H9 (cell line): ENCODE measurements around the gene PRR36. TPM values are rescaled to one million over a fixed set of nuclear protein-coding genes. Genes with fewer than 3 reads are reported as not detected.

Experiments
- DNase-seq: peaks from one replicate; pipeline ENCODE4 v3.0.0-alpha.2; 2017
- H2AFZ ChIP-seq: one replicate; pipeline ENCODE4 v1.6.1; 2013; ENCODE audit warnings: mild to moderate bottlenecking, low read length, control low read depth, moderate library complexity
- H2AK5ac ChIP-seq: 2 replicates; pipeline ENCODE4 v1.6.1; 2013; ENCODE audit warnings: low read length, control low read depth, mixed read lengths; ENCODE audit not compliant: insufficient read length
- H2BK120ac ChIP-seq: one replicate; pipeline ENCODE4 v1.6.1; 2013; ENCODE audit warnings: low read depth, mild to moderate bottlenecking, low read length, control low read depth, inconsistent platforms; ENCODE audit not compliant: poor library complexity, severe bottlenecking
- H2BK12ac ChIP-seq: 2 replicates; pipeline ENCODE4 v1.6.1; 2013; ENCODE audit warnings: low read length, control low read depth, mixed read lengths, low read depth; ENCODE audit not compliant: insufficient read length
- H2BK15ac ChIP-seq: 2 replicates; pipeline ENCODE4 v1.6.1; 2013; ENCODE audit warnings: low read depth, low read length, control low read depth
- H2BK20ac ChIP-seq: one replicate; pipeline ENCODE4 v1.6.1; 2013; ENCODE audit warnings: low read depth, mild to moderate bottlenecking, low read length, control low read depth, inconsistent platforms; ENCODE audit not compliant: poor library complexity, severe bottlenecking
- H2BK5ac ChIP-seq: 2 replicates; pipeline ENCODE4 v1.6.1; 2013; ENCODE audit warnings: low read length, control low read depth, mixed read lengths; ENCODE audit not compliant: insufficient read length
- H3K14ac ChIP-seq: 2 replicates; pipeline ENCODE4 v1.6.1; 2013; ENCODE audit warnings: low read length, control low read depth; ENCODE audit not compliant: insufficient read depth
- H3K18ac ChIP-seq: 2 replicates; pipeline ENCODE4 v1.6.1; 2013; ENCODE audit warnings: low read depth, mild to moderate bottlenecking, mixed read lengths, low read length, control low read depth; ENCODE audit not compliant: insufficient read length
- H3K23ac ChIP-seq: 2 replicates; pipeline ENCODE4 v1.6.1; 2013; ENCODE audit warnings: low read length, control low read depth, mixed read lengths, low read depth; ENCODE audit not compliant: insufficient read length
- H3K23me2 ChIP-seq: 2 replicates; pipeline ENCODE4 v1.6.1; 2013; ENCODE audit warnings: low read depth, mild to moderate bottlenecking, mixed read lengths, low read length, control low read depth; ENCODE audit not compliant: insufficient read length, poor library complexity, severe bottlenecking
- H3K27ac ChIP-seq: 2 replicates; pipeline ENCODE4 v1.5.1; 2013; ENCODE audit warnings: low read length, control low read depth, mixed read lengths, low read depth; ENCODE audit not compliant: insufficient read length
- H3K27me3 ChIP-seq: 2 replicates; pipeline ENCODE4 v1.6.1; 2013; ENCODE audit warnings: low read length, control low read depth, inconsistent platforms; ENCODE audit not compliant: insufficient read depth
- H3K4ac ChIP-seq: 2 replicates; pipeline ENCODE4 v1.6.1; 2013; ENCODE audit warnings: low read depth, mild to moderate bottlenecking, control low read depth, inconsistent platforms, low read length, moderate library complexity
- H3K4me1 ChIP-seq: 2 replicates; pipeline ENCODE4 v1.6.1; 2013; ENCODE audit warnings: low read length, control low read depth, inconsistent platforms; ENCODE audit not compliant: insufficient read depth
- H3K4me2 ChIP-seq: 2 replicates; pipeline ENCODE4 v1.6.1; 2013; ENCODE audit warnings: low read length, control low read depth, mixed read lengths; ENCODE audit not compliant: insufficient read length, insufficient read depth
- H3K56ac ChIP-seq: 2 replicates; pipeline ENCODE4 v1.6.1; 2013; ENCODE audit warnings: low read depth, mild to moderate bottlenecking, mixed read lengths, low read length, control low read depth; ENCODE audit not compliant: insufficient read length
- H3K79me1 ChIP-seq: 2 replicates; pipeline ENCODE4 v1.6.1; 2013; ENCODE audit warnings: low read depth, mild to moderate bottlenecking, moderate library complexity, low read length, control low read depth, inconsistent platforms; ENCODE audit not compliant: insufficient read depth, poor library complexity, severe bottlenecking
- H3K79me2 ChIP-seq: 2 replicates; pipeline ENCODE4 v1.6.1; 2013; ENCODE audit warnings: low read length, control low read depth, inconsistent platforms; ENCODE audit not compliant: insufficient read depth
- H3K9ac ChIP-seq: 2 replicates; pipeline ENCODE4 v1.6.1; 2013; ENCODE audit warnings: low read length, control low read depth, mixed read lengths; ENCODE audit not compliant: insufficient read length; ENCODE audit errors: extremely low read depth
- H3K9me3 ChIP-seq: one replicate; pipeline ENCODE4 v1.6.1; 2013; ENCODE audit warnings: low read depth, low read length, inconsistent platforms; ENCODE audit not compliant: control insufficient read depth
- H3T11ph ChIP-seq: one replicate; pipeline ENCODE4 v1.6.1; 2013; ENCODE audit warnings: mild to moderate bottlenecking, low read length, control low read depth, inconsistent platforms
- H4K20me1 ChIP-seq: one replicate; pipeline ENCODE4 v1.6.1; 2013; ENCODE audit not compliant: control insufficient read depth, insufficient read length, insufficient read depth
- H4K5ac ChIP-seq: 2 replicates; pipeline ENCODE4 v1.6.1; 2013; ENCODE audit warnings: low read depth, mild to moderate bottlenecking, mixed read lengths, low read length, control low read depth; ENCODE audit not compliant: insufficient read length
- H4K8ac ChIP-seq: replicated peaks from 2 replicates; pipeline ENCODE4 v1.6.1; 2013; ENCODE audit warnings: low read length, control low read depth, mixed read lengths, low read depth; ENCODE audit not compliant: insufficient read length
- H4K91ac ChIP-seq: 2 replicates; pipeline ENCODE4 v1.6.1; 2013; ENCODE audit warnings: low read depth, mild to moderate bottlenecking, moderate library complexity, mixed read lengths, low read length, control low read depth; ENCODE audit not compliant: insufficient read length
- H3K27ac Mint-ChIP-seq, 3 experiments: 2 replicates in 2 of 3; 3 replicates in 1 of 3; pipeline ENCODE4 v1.8.0; 2020 to 2021; ENCODE audit warnings: mixed read lengths in 3 of 3, mild to moderate bottlenecking in 1 of 3, moderate library complexity in 1 of 3
- H3K27me3 Mint-ChIP-seq: 2 replicates; pipeline ENCODE4 v1.8.0; 2021; ENCODE audit warnings: low read depth, mild to moderate bottlenecking, moderate library complexity, mixed read lengths
- H3K36me3 Mint-ChIP-seq, 3 experiments: 2 replicates in 2 of 3; 3 replicates in 1 of 3; pipeline ENCODE4 v1.8.0; 2020 to 2021; ENCODE audit warnings: low read depth in 3 of 3, mixed read lengths in 3 of 3; ENCODE audit not compliant: insufficient read depth in 1 of 3
- H3K4me1 Mint-ChIP-seq, 2 experiments: 2 replicates each; pipeline ENCODE4 v1.8.0; 2020; ENCODE audit warnings: mixed read lengths in 2 of 2
- H3K4me3 Mint-ChIP-seq, 2 experiments: 2 replicates in 1 of 2; 3 replicates in 1 of 2; pipeline ENCODE4 v1.8.0; 2020 to 2021; ENCODE audit warnings: mild to moderate bottlenecking in 2 of 2, mixed read lengths in 2 of 2, moderate library complexity in 1 of 2
- H3K9me3 Mint-ChIP-seq, 2 experiments: 2 replicates in 1 of 2; 3 replicates in 1 of 2; pipeline ENCODE4 v1.8.0; 2020; ENCODE audit warnings: mild to moderate bottlenecking in 2 of 2, mixed read lengths in 2 of 2, moderate library complexity in 1 of 2
- CTCF ChIP-seq: fragments of 200-600 bp; sonication (generic); conservative IDR thresholded peaks from 3 replicates; pipeline ENCODE4 v1.8.0; 2021; ENCODE audit warnings: antibody characterized with exemption, mild to moderate bottlenecking
- WGBS: extraction: QIAGEN DNeasy Blood & Tissue Kit; methylation state at CpG from one replicate; pipeline ENCODE4 v1.1.7; 2013; ENCODE audit warnings: missing lambda C conversion rate, low lambda C conversion rate, mixed read lengths; ENCODE audit not compliant: insufficient read length; ENCODE audit errors: extremely low coverage; 5-methylcytosine and 5-hydroxymethylcytosine counted together
- total RNA-seq: library from RNA; stranded (reverse); gene quantifications from 2 replicates; pipeline ENCODE4 v1.2.1, GENCODE V29; 2021

The PRR36 gene
- total RNA-seq, 1 experiment from 2014 or later = 20.4 TPM

DNA sequence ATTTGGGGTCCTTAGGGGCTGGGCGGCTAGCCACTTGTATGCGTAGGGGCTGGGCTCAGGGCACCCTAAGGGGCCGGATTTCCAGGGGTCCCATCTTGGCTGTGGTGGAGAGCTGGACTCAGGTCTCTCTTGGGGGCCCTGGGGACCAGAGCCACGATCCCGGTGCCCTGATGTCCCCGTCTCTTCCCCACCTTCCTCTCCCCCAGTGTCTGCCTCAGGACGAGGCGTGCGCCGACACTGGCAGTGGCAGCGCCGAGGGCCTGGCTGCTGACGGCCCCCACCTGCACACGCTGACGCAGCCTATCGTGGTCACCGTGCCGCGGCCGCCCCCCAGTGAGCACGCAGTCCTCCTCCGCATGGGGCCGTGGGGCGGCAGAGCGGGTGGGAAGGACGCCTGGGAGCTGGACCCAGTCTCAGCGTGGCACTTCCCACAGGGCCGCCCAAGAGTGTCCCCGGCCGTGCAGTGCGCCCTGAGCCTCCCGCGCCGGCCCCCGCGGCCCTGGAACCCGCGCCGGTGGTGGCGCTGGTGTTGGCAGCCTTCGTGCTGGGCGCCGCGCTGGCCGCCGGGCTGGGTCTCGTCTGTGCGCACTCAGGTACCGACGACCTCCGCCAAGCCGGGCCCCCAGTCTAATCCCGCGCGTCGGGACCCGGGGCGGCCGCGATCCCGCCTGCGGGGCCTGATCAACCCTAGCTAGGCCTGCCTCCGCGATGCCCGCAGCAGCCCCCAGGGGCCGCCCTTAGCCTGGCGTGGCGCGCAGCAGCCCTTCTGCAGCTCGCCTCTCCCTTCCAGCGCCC is 43.3 kb upstream of the PRR36 start:
- Histone ChIP-seq H3K4me2 (peak overlapping the region; percentile 74), H3K56ac (no peak overlapping the region), H3K23ac (no peak overlapping the region), H3K4ac (no peak overlapping the region), H3T11ph (no peak overlapping the region), H2BK120ac (no peak overlapping the region), H2AK5ac (no peak overlapping the region), H3K79me2 (no peaks in the 10 kb centered on the region), H2BK20ac (no peak overlapping the region), H3K27ac (no peak overlapping the region), H4K20me1 (no peaks in the 10 kb centered on the region), H3K4me1 (no peaks in the 10 kb centered on the region), H3K14ac (no peak overlapping the region), H3K79me1 (no peaks in the 10 kb centered on the region), H2BK15ac (no peak overlapping the region), H2AFZ (no peak overlapping the region), H2BK12ac (no peak overlapping the region), H3K18ac (peak overlapping the region; percentile 38), H4K8ac (no peak overlapping the region), H2BK5ac (no peak overlapping the region), H3K23me2 (peaks cover 17% of the 10 kb centered on the region), H4K5ac (no peak overlapping the region), H3K9me3 (no peaks in the 10 kb centered on the region), H4K91ac (no peak overlapping the region), H3K9ac (no peak overlapping the region), H3K27me3 (peaks cover 16% of the 10 kb centered on the region; the same call in 1 of the 2 replicates)
- Mint-ChIP-seq H3K4me1 (peaks cover 20 to 27% of the 10 kb centered on the region in 2 experiments), H3K9me3 (no peaks in the 10 kb centered on the region; a peak in 1 of 5 replicates), H3K4me3 (peak overlapping the region; percentile 67 to 91), H3K27me3 (peaks cover 57% of the 10 kb centered on the region), H3K27ac (no peak overlapping the region), H3K36me3 (peaks cover 7 to 14% (median 13%) of the 10 kb centered on the region in 3 experiments; a peak in 6 of 7 replicates)
- TF ChIP-seq CTCF = peak; percentile 74
- no CpG with 5 or more reads among the region's 71 CpGs for WGBS
- DNase-seq = peak; percentile 71
